NCI-H345 treated with DMSO at 0.1 percent for 48 hours (cell line): ENCODE results near the gene MARS1.
A peak's percentile ranks its signal among the peaks of the same experiment; 100 is the strongest.

Source experiments
- DNase-seq: peaks from one replicate; lab custom pipeline; 2025; ENCODE audit not compliant: unreplicated experiment; lab: John Stamatoyannopoulos, UW

Gene MARS1

GRCh38 chr12:57527184-57527583, 39.3 kb downstream of the MARS1 start:
- DNase-seq = no peak

GRCh38 chr12:57528176-57528575, 40.3 kb downstream of the MARS1 start:
- no peak for DNase-seq

GRCh38 chr12:57528831-57529555, 41.1 kb downstream of the MARS1 start:
- DNase-seq = no peak

GRCh38 chr12:57529831-57530230, 42.0 kb downstream of the MARS1 start:
- no peak for DNase-seq

GRCh38 chr12:57530396-57531142, 42.7 kb downstream of the MARS1 start:
- no peak for DNase-seq

- DNase-seq = no peak
These were observed 44.0 kb downstream of the MARS1 start for GRCh38 chr12:57531836-57532235.

GRCh38 chr12:57533108-57533507, 45.2 kb downstream of the MARS1 start:
- DNase-seq = no peak

GRCh38 chr12:57534250-57534649, 46.4 kb downstream of the MARS1 start:
- DNase-seq = no peak

GRCh38 chr12:57534991-57535543, 47.2 kb downstream of the MARS1 start:
- no peak for DNase-seq

- no peak for DNase-seq
These were observed 48.1 kb downstream of the MARS1 start for GRCh38 chr12:57535764-57536596.

- no peak for DNase-seq
These were observed 48.7 kb downstream of the MARS1 start for GRCh38 chr12:57536597-57536942.

GRCh38 chr12:57539134-57539768, 51.4 kb downstream of the MARS1 start:
- no peak for DNase-seq

GRCh38 chr12:57541001-57541400, 53.1 kb downstream of the MARS1 start:
- no peak for DNase-seq

GRCh38 chr12:57541717-57542116, 53.8 kb downstream of the MARS1 start:
- DNase-seq = no peak

- DNase-seq = no peak
These were observed 55.7 kb downstream of the MARS1 start for GRCh38 chr12:57543581-57543980.

GRCh38 chr12:57545809-57546437, 58.1 kb downstream of the MARS1 start:
- no peak for DNase-seq

- peak; percentile 96 for DNase-seq
These were observed 58.8 kb downstream of the MARS1 start, which contains the start of gene DCTN2 for GRCh38 chr12:57546438-57547287. Gene DCTN2, minus strand, starts transcription at chr12:57547192. Its CDS starts 129 bp downstream, at chr12:57547063.

- DNase-seq = no peak
These were observed 59.6 kb downstream of the MARS1 start for GRCh38 chr12:57547288-57548012.

- DNase-seq = no peak
These were observed 60.1 kb downstream of the MARS1 start for GRCh38 chr12:57548013-57548315.
